OCI-LY1 (cell line): ENCODE measurements around the gene SLC15A5.

Source experiments
- H2AFZ ChIP-seq: fragments of 200-600 bp; sonication (generic), shearing (Covaris generic); 2 replicates; pipeline ENCODE4 v1.6.0; 2014; ENCODE audit warnings: antibody characterized with exemption, mild to moderate bottlenecking, low read length
- H3F3A ChIP-seq: fragments of 200-600 bp; sonication (generic), shearing (Covaris generic); 2 replicates; pipeline ENCODE4 v1.6.0; 2014; ENCODE audit warnings: mild to moderate bottlenecking, antibody characterized with exemption, low read length, moderate library complexity; ENCODE audit not compliant: insufficient read depth
- H3K27ac ChIP-seq: fragments of 200-600 bp; sonication (generic); 2 replicates; pipeline ENCODE4 v1.5.1; 2014; ENCODE audit warnings: low read length, mixed run types, mild to moderate bottlenecking, low read depth; ENCODE audit not compliant: poor library complexity, severe bottlenecking
- H3K27me3 ChIP-seq: fragments of 200-600 bp; sonication (generic); 2 replicates; pipeline ENCODE4 v1.6.0; 2014; ENCODE audit warnings: antibody characterized with exemption, mild to moderate bottlenecking, low read length, moderate library complexity; ENCODE audit not compliant: insufficient read depth
- H3K36me3 ChIP-seq: fragments of 200-600 bp; sonication (generic); 2 replicates; pipeline ENCODE4 v1.6.1; 2014; ENCODE audit warnings: mild to moderate bottlenecking, antibody characterized with exemption, low read length, moderate library complexity, mixed read lengths; ENCODE audit not compliant: insufficient read depth
- H3K4me1 ChIP-seq: fragments of 200-600 bp; sonication (generic); 2 replicates; pipeline ENCODE4 v1.5.1; 2014; ENCODE audit warnings: mild to moderate bottlenecking, low read length, moderate library complexity; ENCODE audit not compliant: insufficient read depth, severe bottlenecking
- H3K4me2 ChIP-seq: fragments of 200-600 bp; sonication (generic), shearing (Covaris generic); 2 replicates; pipeline ENCODE4 v1.6.1; 2014; ENCODE audit warnings: low read length
- H3K4me3 ChIP-seq: fragments of 200-600 bp; sonication (generic); 2 replicates; pipeline ENCODE4 v1.5.1; 2014; ENCODE audit warnings: low read length, low read depth, mild to moderate bottlenecking, mixed read lengths; ENCODE audit not compliant: poor library complexity, severe bottlenecking
- H3K79me2 ChIP-seq: fragments of 200-600 bp; shearing (Covaris generic); 2 replicates; pipeline ENCODE4 v1.6.1; 2016; ENCODE audit warnings: mixed run types, low read length, mixed read lengths; ENCODE audit not compliant: insufficient read depth
- H3K9ac ChIP-seq: fragments of 200-600 bp; sonication (generic), shearing (Covaris generic); 2 replicates; pipeline ENCODE4 v1.6.1; 2014; ENCODE audit warnings: mild to moderate bottlenecking, low read length, mixed read lengths
- H3K9me2 ChIP-seq: fragments of 200-600 bp; sonication (generic), shearing (Covaris generic); 2 replicates; pipeline ENCODE4 v1.6.1; 2014; ENCODE audit warnings: low read depth, mild to moderate bottlenecking, low read length, mixed read lengths
- H3K9me3 ChIP-seq: fragments of 200-600 bp; shearing (Covaris generic); 2 replicates; pipeline ENCODE4 v1.6.1; 2014; ENCODE audit warnings: low read length, mixed read lengths
- H4K20me1 ChIP-seq: fragments of 200-600 bp; sonication (generic), shearing (Covaris generic); 2 replicates; pipeline ENCODE4 v1.6.0; 2016; ENCODE audit warnings: mild to moderate bottlenecking, low read length; ENCODE audit not compliant: insufficient read depth
- EZH2 ChIP-seq: fragments of 200-600 bp; sonication (generic), shearing (Covaris generic); IDR thresholded peaks from 2 replicates; pipeline ENCODE4 v1.8.0; 2017; ENCODE audit warnings: borderline replicate concordance, mixed run types, mild to moderate bottlenecking, antibody characterized with exemption, low read length, moderate library complexity, mixed read lengths
- TF ChIP-seq, protein P1 (sequence below): fragments of 200-600 bp; sonication (generic), shearing (Covaris generic); IDR thresholded peaks from 2 replicates; pipeline ENCODE4 v1.5.1; 2017; ENCODE audit warnings: mild to moderate bottlenecking, antibody characterized with exemption, low read length, moderate library complexity, mixed read lengths

The SLC15A5 gene

DNA sequence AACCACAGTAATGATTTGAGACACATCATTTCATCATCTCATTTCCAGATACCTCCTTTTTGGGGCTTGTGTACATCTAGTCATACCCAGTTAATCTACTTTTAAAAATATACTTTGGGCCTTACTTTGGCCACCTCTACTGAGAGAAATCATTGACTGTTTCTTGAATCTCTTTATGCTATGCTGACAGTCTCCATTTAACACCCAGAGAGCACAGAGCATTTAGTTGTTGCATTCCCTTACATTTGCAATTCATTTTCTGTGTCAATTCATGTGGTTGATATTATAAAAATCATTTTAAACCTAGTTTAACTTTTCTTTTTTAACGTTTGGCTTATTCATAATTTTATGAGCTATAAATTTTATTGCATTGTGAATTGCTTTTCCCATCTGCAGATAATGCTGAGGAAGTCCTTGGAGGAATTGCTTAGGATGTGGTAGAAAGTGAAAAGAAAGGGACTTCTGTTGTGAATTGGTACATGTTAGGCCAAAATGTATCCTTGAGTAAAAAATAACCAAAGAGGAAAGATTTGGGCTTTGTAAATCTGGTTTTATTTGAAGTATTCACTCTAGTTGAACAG is 17.0 kb upstream of the SLC15A5 start:
- Histone ChIP-seq H3F3A (no peaks in the 10 kb centered on the region), H3K9me2 (no peaks in the 10 kb centered on the region), H3K9me3 (no peaks in the 10 kb centered on the region), H3K4me1 (no peaks in the 10 kb centered on the region), H4K20me1 (no peaks in the 10 kb centered on the region), H3K27me3 (no peaks in the 10 kb centered on the region; the same call in 1 of the 2 replicates), H3K27ac (no peak overlapping the region), H2AFZ (no peak overlapping the region), H3K4me3 (no peak overlapping the region), H3K4me2 (no peak overlapping the region), H3K36me3 (no peaks in the 10 kb centered on the region), H3K9ac (no peak overlapping the region), H3K79me2 (no peaks in the 10 kb centered on the region)
- TF ChIP-seq, protein P1, sequence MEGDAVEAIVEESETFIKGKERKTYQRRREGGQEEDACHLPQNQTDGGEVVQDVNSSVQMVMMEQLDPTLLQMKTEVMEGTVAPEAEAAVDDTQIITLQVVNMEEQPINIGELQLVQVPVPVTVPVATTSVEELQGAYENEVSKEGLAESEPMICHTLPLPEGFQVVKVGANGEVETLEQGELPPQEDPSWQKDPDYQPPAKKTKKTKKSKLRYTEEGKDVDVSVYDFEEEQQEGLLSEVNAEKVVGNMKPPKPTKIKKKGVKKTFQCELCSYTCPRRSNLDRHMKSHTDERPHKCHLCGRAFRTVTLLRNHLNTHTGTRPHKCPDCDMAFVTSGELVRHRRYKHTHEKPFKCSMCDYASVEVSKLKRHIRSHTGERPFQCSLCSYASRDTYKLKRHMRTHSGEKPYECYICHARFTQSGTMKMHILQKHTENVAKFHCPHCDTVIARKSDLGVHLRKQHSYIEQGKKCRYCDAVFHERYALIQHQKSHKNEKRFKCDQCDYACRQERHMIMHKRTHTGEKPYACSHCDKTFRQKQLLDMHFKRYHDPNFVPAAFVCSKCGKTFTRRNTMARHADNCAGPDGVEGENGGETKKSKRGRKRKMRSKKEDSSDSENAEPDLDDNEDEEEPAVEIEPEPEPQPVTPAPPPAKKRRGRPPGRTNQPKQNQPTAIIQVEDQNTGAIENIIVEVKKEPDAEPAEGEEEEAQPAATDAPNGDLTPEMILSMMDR = no peak
- TF ChIP-seq EZH2 = no peak

DNA sequence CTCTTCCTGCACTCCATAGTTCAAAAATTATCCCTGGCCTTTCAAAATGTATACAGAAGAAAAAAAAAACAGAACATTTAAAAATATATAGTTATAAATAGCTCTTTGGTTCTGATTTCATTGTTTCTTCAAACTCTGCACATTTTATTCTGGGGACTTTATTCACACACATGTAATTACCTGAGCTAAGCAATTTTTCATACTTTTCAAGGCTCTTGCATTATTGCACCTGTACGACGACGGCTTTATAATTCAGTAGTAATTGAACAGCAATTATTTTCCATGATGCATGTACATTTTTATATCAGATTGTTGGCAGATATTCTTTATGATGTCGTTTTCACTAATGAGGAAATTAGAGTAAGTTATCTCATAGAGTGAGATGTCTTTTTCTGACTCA is 13.5 kb upstream of the SLC15A5 start:
- no peak overlapping the region for H3K4me3 ChIP-seq
- H3F3A ChIP-seq = no peaks in the 10 kb centered on the region
- H3K4me2 ChIP-seq = no peak overlapping the region
- no peaks in the 10 kb centered on the region for H3K9me3 ChIP-seq
- H3K4me1 ChIP-seq = no peaks in the 10 kb centered on the region
- H3K9me2 ChIP-seq = no peaks in the 10 kb centered on the region
- H3K9ac ChIP-seq = no peak overlapping the region
- no peak overlapping the region for H2AFZ ChIP-seq
- TF ChIP-seq EZH2 = no peak
- TF ChIP-seq, protein P1 = no peak
- H3K27me3 ChIP-seq = no peaks in the 10 kb centered on the region
- H3K79me2 ChIP-seq = no peaks in the 10 kb centered on the region
- H3K27ac ChIP-seq = no peak overlapping the region
- no peaks in the 10 kb centered on the region for H3K36me3 ChIP-seq
- no peaks in the 10 kb centered on the region for H4K20me1 ChIP-seq

DNA sequence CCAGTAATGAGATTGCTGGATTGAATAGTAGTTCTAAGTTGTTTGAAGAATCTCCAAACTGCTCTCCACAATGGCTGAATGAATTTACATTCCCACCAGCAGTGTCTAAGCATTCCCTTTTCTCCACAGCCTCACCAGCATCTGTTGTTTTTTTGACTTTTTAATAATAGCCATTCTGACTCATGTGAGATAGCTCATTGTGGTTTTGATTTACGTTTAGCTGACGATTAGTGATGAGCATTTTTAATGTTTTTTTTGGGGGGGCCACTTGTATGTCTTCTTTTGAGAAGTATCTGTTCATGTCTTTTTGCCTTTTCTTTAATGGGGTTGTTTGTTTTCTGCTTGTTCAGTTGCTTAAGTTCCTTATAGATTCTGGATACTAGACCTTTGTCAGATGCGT is 8.1 kb upstream of the SLC15A5 start:
- Histone ChIP-seq H3K9me3 (no peaks in the 10 kb centered on the region), H3K4me3 (no peak overlapping the region), H3F3A (no peaks in the 10 kb centered on the region), H3K79me2 (no peaks in the 10 kb centered on the region), H3K27ac (no peak overlapping the region), H2AFZ (no peak overlapping the region), H3K4me2 (no peak overlapping the region), H3K4me1 (no peaks in the 10 kb centered on the region), H3K9ac (no peak overlapping the region), H4K20me1 (no peaks in the 10 kb centered on the region), H3K9me2 (no peaks in the 10 kb centered on the region), H3K36me3 (no peaks in the 10 kb centered on the region), H3K27me3 (no peaks in the 10 kb centered on the region)
- TF ChIP-seq, protein P1 = no peak
- no peak for TF ChIP-seq EZH2
